Fibroblast of pulmonary artery (primary cell): ENCODE results near the gene FBXW11.

Experiments used
- DNase-seq: peaks from one replicate; pipeline ENCODE4 v3.0.0-alpha.2; 2010; ENCODE audit warnings: low read depth
- H3K4me3 ChIP-seq: replicated peaks from 2 replicates; pipeline ENCODE4 v1.5.1; 2011; ENCODE audit warnings: low read depth, mild to moderate bottlenecking, control low read depth, low read length, moderate library complexity
- TF ChIP-seq, protein P1 (sequence below): IDR thresholded peaks from 2 replicates; pipeline ENCODE4 v1.5.1; 2011; ENCODE audit warnings: mild to moderate bottlenecking, control low read depth, low read length, inconsistent platforms; ENCODE audit errors: missing control alignments

Gene FBXW11

GRCh38 chr5:171848006-171848405 is 158.4 kb downstream of the FBXW11 start:
- TF ChIP-seq, protein P1, sequence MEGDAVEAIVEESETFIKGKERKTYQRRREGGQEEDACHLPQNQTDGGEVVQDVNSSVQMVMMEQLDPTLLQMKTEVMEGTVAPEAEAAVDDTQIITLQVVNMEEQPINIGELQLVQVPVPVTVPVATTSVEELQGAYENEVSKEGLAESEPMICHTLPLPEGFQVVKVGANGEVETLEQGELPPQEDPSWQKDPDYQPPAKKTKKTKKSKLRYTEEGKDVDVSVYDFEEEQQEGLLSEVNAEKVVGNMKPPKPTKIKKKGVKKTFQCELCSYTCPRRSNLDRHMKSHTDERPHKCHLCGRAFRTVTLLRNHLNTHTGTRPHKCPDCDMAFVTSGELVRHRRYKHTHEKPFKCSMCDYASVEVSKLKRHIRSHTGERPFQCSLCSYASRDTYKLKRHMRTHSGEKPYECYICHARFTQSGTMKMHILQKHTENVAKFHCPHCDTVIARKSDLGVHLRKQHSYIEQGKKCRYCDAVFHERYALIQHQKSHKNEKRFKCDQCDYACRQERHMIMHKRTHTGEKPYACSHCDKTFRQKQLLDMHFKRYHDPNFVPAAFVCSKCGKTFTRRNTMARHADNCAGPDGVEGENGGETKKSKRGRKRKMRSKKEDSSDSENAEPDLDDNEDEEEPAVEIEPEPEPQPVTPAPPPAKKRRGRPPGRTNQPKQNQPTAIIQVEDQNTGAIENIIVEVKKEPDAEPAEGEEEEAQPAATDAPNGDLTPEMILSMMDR, result no peak
- no peak overlapping the region for H3K4me3 ChIP-seq
- DNase-seq, result no peak

GRCh38 chr5:171847026-171847425 is 159.4 kb downstream of the FBXW11 start:
- DNase-seq, result no peak
- TF ChIP-seq, protein P1, result no peak
- H3K4me3 ChIP-seq, result no peak overlapping the region

- no peak for DNase-seq
- TF ChIP-seq, protein P1, result no peak
- no peak overlapping the region for H3K4me3 ChIP-seq
Measured at GRCh38 chr5:171846323-171846722, 160.1 kb downstream of the FBXW11 start.

DNA sequence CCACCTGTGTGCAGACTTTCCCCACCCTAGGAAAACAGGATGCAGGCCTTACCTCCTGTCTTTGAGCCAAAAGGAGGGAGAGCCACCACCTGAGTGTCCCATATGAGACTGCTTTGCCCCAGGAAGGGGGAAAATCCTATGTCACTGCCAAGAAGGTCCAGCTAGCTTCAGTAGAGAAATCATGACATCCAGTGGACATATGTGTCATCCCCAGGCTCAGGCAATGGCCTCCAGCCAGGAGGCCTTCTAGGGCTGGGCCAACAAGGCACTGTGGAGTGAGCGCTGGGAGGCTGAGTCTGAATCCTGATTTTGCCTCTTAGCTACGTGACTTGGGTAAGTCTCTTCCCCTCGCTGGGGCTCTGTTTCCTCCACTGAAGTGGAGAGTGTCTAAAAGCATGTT is 160.6 kb downstream of the FBXW11 start:
- no peak overlapping the region for H3K4me3 ChIP-seq
- DNase-seq, result peak; percentile 17
- TF ChIP-seq, protein P1, result no peak

- H3K4me3 ChIP-seq, result no peak overlapping the region
- TF ChIP-seq, protein P1, result no peak
- DNase-seq, result no peak
Measured at GRCh38 chr5:171845040-171845630, 161.3 kb downstream of the FBXW11 start.

GRCh38 chr5:171842777-171843328 is 163.6 kb downstream of the FBXW11 start:
- no peak for DNase-seq

More at GRCh38 chr5:171842777-171843328, 163.6 kb downstream of the FBXW11 start:
- no peak overlapping the region for H3K4me3 ChIP-seq
- TF ChIP-seq, protein P1, result no peak
